Cardiac muscle cell (in vitro differentiated cells and primary cell): ENCODE results near the gene SPEF2. TPM values are rescaled to one million over a fixed set of nuclear protein-coding genes. Genes with fewer than 3 reads are reported as not detected.

Experiments
- DNase-seq, 2 donors: peaks; one replicate each; pipeline versions ENCODE4 v3.0.0 to v3.0.0-alpha.2; 2010 to 2017; ENCODE audit warnings: low read depth in 1 of 2, low spot score in 1 of 2
- H3K27ac ChIP-seq: fragments of 200-600 bp; sonication (generic); 2 replicates; pipeline ENCODE4 v1.5.1; 2016
- H3K27me3 ChIP-seq: fragments of 200-600 bp; sonication (generic); 2 replicates; pipeline ENCODE4 v1.6.0; 2016; ENCODE audit warnings: control low read depth
- H3K36me3 ChIP-seq: fragments of 200-600 bp; sonication (generic); 2 replicates; pipeline ENCODE4 v1.5.1; 2016; ENCODE audit warnings: control low read depth
- H3K4me1 ChIP-seq: fragments of 200-600 bp; sonication (generic); 2 replicates; pipeline ENCODE4 v1.8.1; 2017; ENCODE audit warnings: low read depth, mild to moderate bottlenecking, mixed run types
- H3K4me3 ChIP-seq: fragments of 200-600 bp; sonication (generic); 2 replicates; pipeline ENCODE4 v1.5.1; 2016; ENCODE audit warnings: mild to moderate bottlenecking
- H3K9me3 ChIP-seq: fragments of 200-600 bp; sonication (generic); 2 replicates; pipeline ENCODE4 v1.5.1; 2017; ENCODE audit warnings: low read depth, mild to moderate bottlenecking, control low read depth
- polyA plus RNA-seq: library from polyadenylated mRNA; unstranded; fragments of >200 nt; fragmentation: Nextera tagmentation; extraction: Ambion mirVana; gene quantifications from 2 replicates; pipeline ENCODE4 v1.2.1, GENCODE V29; 2016
- total RNA-seq: library from RNA; depleted of rRNA; stranded (reverse); fragments of >200 nt; gene quantifications from 2 replicates; pipeline ENCODE4 v1.2.3, GENCODE V29; 2016
- TF ChIP-seq, protein P1 (sequence below): IDR thresholded peaks from 2 replicates; pipeline ENCODE4 v1.5.1; 2012; ENCODE audit warnings: low read depth, mild to moderate bottlenecking, low read length

The SPEF2 gene
- total and polyA plus RNA-seq, 2 experiments from 2014 or later: 3.2 to 5.7 TPM

DNA sequence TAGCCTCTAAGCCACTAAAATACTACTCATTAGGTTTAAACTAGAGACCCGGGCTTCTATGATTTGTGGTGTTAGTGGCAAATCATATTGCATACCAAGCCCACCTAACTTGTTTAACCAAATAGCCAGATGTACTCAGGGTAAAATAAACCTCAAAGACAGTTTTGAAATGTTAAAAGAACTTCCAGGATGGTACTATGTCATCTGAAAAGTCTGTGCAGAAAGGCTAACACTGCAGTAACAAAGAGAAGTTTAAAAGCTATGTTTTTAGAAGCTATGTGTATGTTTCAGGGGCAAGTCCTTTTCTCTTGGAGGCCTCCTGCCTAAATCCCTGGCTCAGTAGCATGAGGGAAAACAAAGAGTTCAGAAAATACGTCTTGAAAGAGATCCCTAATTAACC is 154.2 kb downstream of the SPEF2 start:
- no peak for DNase-seq
- Histone ChIP-seq H3K4me1 (no peaks in the 10 kb centered on the region), H3K27me3 (peaks cover 21% of the 10 kb centered on the region), H3K9me3 (no peaks in the 10 kb centered on the region), H3K4me3 (no peak overlapping the region), H3K27ac (no peak overlapping the region), H3K36me3 (no peaks in the 10 kb centered on the region)
- TF ChIP-seq, protein P1, sequence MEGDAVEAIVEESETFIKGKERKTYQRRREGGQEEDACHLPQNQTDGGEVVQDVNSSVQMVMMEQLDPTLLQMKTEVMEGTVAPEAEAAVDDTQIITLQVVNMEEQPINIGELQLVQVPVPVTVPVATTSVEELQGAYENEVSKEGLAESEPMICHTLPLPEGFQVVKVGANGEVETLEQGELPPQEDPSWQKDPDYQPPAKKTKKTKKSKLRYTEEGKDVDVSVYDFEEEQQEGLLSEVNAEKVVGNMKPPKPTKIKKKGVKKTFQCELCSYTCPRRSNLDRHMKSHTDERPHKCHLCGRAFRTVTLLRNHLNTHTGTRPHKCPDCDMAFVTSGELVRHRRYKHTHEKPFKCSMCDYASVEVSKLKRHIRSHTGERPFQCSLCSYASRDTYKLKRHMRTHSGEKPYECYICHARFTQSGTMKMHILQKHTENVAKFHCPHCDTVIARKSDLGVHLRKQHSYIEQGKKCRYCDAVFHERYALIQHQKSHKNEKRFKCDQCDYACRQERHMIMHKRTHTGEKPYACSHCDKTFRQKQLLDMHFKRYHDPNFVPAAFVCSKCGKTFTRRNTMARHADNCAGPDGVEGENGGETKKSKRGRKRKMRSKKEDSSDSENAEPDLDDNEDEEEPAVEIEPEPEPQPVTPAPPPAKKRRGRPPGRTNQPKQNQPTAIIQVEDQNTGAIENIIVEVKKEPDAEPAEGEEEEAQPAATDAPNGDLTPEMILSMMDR: no peak

DNA sequence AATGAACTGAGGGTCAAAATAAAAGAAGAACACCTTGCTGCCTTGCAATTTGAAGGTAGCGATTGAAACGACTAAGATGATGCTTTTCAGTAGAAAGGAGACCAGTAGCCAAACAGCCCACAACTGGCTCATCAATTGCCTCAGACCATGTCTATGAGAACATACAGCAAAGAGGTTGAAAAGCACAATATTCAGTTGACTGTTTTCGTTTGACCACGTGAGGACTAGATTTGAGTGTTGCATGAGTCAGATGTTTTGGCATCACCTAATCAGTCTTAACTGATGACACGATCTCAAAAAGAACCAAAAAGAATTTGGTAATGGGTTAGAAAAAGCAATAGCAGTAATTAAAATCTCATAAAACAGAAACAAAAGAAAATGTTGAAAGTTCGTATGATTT is 156.3 kb downstream of the SPEF2 start:
- Histone ChIP-seq H3K4me3 (no peak overlapping the region), H3K4me1 (no peaks in the 10 kb centered on the region), H3K27ac (no peak overlapping the region), H3K36me3 (no peaks in the 10 kb centered on the region), H3K27me3 (peaks cover 2% of the 10 kb centered on the region), H3K9me3 (no peaks in the 10 kb centered on the region)
- TF ChIP-seq, protein P1: no peak
- peak in 1 of 2 donors; percentile 42 for DNase-seq

GRCh38 chr5:35776757-35777156 is 159.1 kb downstream of the SPEF2 start:
- Histone ChIP-seq H3K9me3 (no peaks in the 10 kb centered on the region), H3K27me3 (no peaks in the 10 kb centered on the region), H3K4me3 (no peak overlapping the region), H3K27ac (no peak overlapping the region), H3K36me3 (no peaks in the 10 kb centered on the region), H3K4me1 (no peaks in the 10 kb centered on the region)
- no peak for DNase-seq
- TF ChIP-seq, protein P1: no peak

DNA sequence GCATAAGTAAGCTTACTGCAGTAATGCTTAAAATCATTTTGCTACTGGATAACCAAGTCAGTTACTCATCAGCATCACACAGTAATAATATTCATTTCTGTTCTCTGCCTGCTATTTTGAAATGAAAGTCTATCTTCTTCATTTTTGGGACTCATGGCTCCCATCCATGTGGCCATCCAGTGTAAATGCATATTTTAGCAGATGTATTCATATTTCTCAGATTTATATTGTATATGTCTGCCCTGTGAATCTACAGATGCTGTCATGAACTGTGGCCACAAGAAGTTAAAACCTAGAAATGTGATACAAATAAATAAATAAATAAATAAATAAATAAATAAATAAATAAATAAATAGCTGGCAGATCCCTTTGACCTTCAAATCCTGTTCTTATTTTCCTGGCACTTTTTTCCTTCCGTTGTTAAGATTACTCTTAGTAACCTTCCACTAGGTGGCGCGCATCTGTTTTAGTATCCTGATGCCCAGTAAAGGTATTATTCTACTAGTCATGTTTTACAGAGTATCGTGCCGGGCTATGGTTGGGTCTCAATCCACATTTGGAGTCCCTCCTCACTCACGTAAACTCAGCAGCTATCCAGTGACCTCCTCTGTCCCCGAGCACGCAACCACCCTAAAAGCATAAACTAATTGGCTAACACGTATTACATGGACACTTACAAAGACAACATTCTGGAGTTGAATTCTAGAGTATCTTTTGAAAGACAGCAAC is 159.9 kb downstream of the SPEF2 start:
- TF ChIP-seq, protein P1: peak; percentile 67
- Histone ChIP-seq H3K4me1 (no peaks in the 10 kb centered on the region), H3K9me3 (no peaks in the 10 kb centered on the region), H3K36me3 (no peaks in the 10 kb centered on the region), H3K27me3 (no peaks in the 10 kb centered on the region), H3K4me3 (no peak overlapping the region), H3K27ac (no peak overlapping the region)
- peak; percentile 88 to 94 for DNase-seq

- Histone ChIP-seq H3K27me3 (no peaks in the 10 kb centered on the region), H3K9me3 (no peaks in the 10 kb centered on the region), H3K4me1 (no peaks in the 10 kb centered on the region), H3K27ac (no peak overlapping the region), H3K36me3 (no peaks in the 10 kb centered on the region), H3K4me3 (no peak overlapping the region)
- DNase-seq: no peak
- TF ChIP-seq, protein P1: no peak
Measured at GRCh38 chr5:35778259-35778769, 160.7 kb downstream of the SPEF2 start.
